CD4-positive, alpha-beta T cell (primary cell): ENCODE measurements around the gene PRRX2. TPM values are rescaled to one million over a fixed set of nuclear protein-coding genes. Genes with fewer than 3 reads are reported as not detected.
"Not testable (repeated sequence)": the region's sequence is repeated elsewhere in the genome, so short reads cannot be mapped to it uniquely, and the experiment has no call there.

Experiments
- ATAC-seq: fragments of 200-7000 bp; cut with Tn5 transposase; one replicate; pipeline ENCODE4 v1.10.0; 2022; ENCODE audit warnings: mild to moderate bottlenecking; ENCODE audit not compliant: poor library complexity
- CTCF ChIA-PET: fragments of 350-600 bp; sonication (Branson Sonifier 250); formaldehyde crosslinking; loops from one replicate; lab custom pipeline; 2021; ENCODE audit warnings: antibody characterized with exemption, inconsistent platforms; lab: Charles Lee
- POLR2A ChIA-PET: fragments of 350-600 bp; sonication (Branson Sonifier 250); formaldehyde crosslinking; loops from one replicate; lab custom pipeline; 2021; ENCODE audit warnings: antibody characterized with exemption, inconsistent platforms; lab: Charles Lee
- DNase-seq, 14 experiments: peaks; one replicate each; pipeline ENCODE4 v3.0.0-alpha.2; 2013 to 2020; ENCODE audit warnings: mixed read lengths in 2 of 14
- H3K27ac ChIP-seq, 2 donors: one replicate each; pipeline versions ENCODE4 v1.5.1 to v1.7.0; 2013; ENCODE audit warnings: low read length in 2 of 2, low read depth in 1 of 2, mild to moderate bottlenecking in 1 of 2
- H3K27me3 ChIP-seq, 2 experiments: 1 replicate in 1 of 2; 2 replicates in 1 of 2; pipeline versions ENCODE4 v1.6.1 to v1.7.0; 2013; ENCODE audit warnings: low read length in 2 of 2, control low read depth in 1 of 2, mild to moderate bottlenecking in 1 of 2, moderate library complexity in 1 of 2; ENCODE audit not compliant: insufficient read depth in 2 of 2, control insufficient read depth in 1 of 2
- H3K36me3 ChIP-seq: one replicate; pipeline ENCODE4 v1.6.1; 2013; ENCODE audit warnings: low read length, control low read depth; ENCODE audit not compliant: insufficient read depth
- H3K4me1 ChIP-seq: one replicate; pipeline ENCODE4 v1.6.1; 2013; ENCODE audit warnings: low read length, control low read depth; ENCODE audit not compliant: insufficient read depth
- H3K4me3 ChIP-seq: one replicate; pipeline ENCODE4 v1.5.1; 2013; ENCODE audit warnings: mild to moderate bottlenecking, low read length, moderate library complexity
- H3K9me3 ChIP-seq, 2 experiments: 1 replicate in 1 of 2; 2 replicates in 1 of 2; pipeline versions ENCODE4 v1.6.1 to v1.7.0; 2013; ENCODE audit warnings: low read length in 2 of 2, mild to moderate bottlenecking in 2 of 2, control low read depth in 1 of 2, moderate library complexity in 1 of 2; ENCODE audit not compliant: control insufficient read depth in 1 of 2, insufficient read depth in 1 of 2
- H3K27ac Mint-ChIP-seq: one replicate; pipeline ENCODE4 v1.8.0; 2020; ENCODE audit warnings: mixed read lengths
- H3K27me3 Mint-ChIP-seq: one replicate; pipeline ENCODE4 v1.8.0; 2021; ENCODE audit warnings: mixed read lengths
- H3K36me3 Mint-ChIP-seq: one replicate; pipeline ENCODE4 v1.8.0; 2021; ENCODE audit warnings: low read depth, mixed read lengths
- H3K4me1 Mint-ChIP-seq: one replicate; pipeline ENCODE4 v1.8.0; 2021; ENCODE audit warnings: low read depth, mixed read lengths
- H3K4me3 Mint-ChIP-seq: one replicate; pipeline ENCODE4 v1.8.0; 2020; ENCODE audit warnings: mild to moderate bottlenecking, mixed read lengths
- H3K9me3 Mint-ChIP-seq: one replicate; pipeline ENCODE4 v1.8.0; 2020; ENCODE audit warnings: mixed read lengths
- CTCF ChIP-seq: fragments of 200-600 bp; IDR thresholded peaks from one replicate; pipeline ENCODE4 v1.8.0; 2022; ENCODE audit warnings: antibody characterized with exemption, mild to moderate bottlenecking
- intact Hi-C, 2 experiments: fragments of 100-400 bp; cut with DNase I in 1 of 2; cut with micrococcal nuclease in 1 of 2; formaldehyde crosslinking; loops; one replicate each; pipeline versions ENCODE4 v1.15.1 to v1.9.0; 2023 to 2025; cut with DNase I, micrococcal nuclease
- total RNA-seq, 174 experiments: library from RNA in 2 of 174; stranded (reverse) in 2 of 174; gene quantifications; one replicate each; pipeline ENCODE4 v1.2.3 and lab custom pipeline; 2021 to 2026

Gene PRRX2
- total RNA-seq, 2 experiments from 2014 or later = not detected

- TF ChIP-seq CTCF = no peak
- no peaks in the 10 kb centered on the region for H3K9me3 Mint-ChIP-seq
- ATAC-seq (no peak), DNase-seq (peak in 4 of 14 experiments; percentile 11 to 42 (median 28))
- H3K27me3 ChIP-seq = peaks cover 0 to 3% of the 10 kb centered on the region in 2 experiments
- ChIA-PET CTCF (no interaction called here), POLR2A (no interaction called here)
- no peaks in the 10 kb centered on the region for H3K36me3 ChIP-seq
- no peak overlapping the region for H3K4me3 Mint-ChIP-seq
- intact Hi-C loops = no loop called here
- peaks cover 23% of the 10 kb centered on the region for H3K4me1 ChIP-seq
- H3K27me3 Mint-ChIP-seq = peaks cover 14% of the 10 kb centered on the region
- H3K4me1 Mint-ChIP-seq = peaks cover 28% of the 10 kb centered on the region
- no peak overlapping the region for H3K27ac Mint-ChIP-seq
- H3K4me3 ChIP-seq = no peak overlapping the region
- H3K36me3 Mint-ChIP-seq = no peaks in the 10 kb centered on the region
- no peaks in the 10 kb centered on the region for H3K9me3 ChIP-seq
- no peak overlapping the region for H3K27ac ChIP-seq
These were observed 91.6 kb downstream of the PRRX2 start for GRCh38 chr9:129757045-129757444.

- no peak overlapping the region for H3K27ac ChIP-seq
- ChIA-PET CTCF (interaction anchor here (1.1 kb wide), 1 partner anchor 33 kb away, joined by 5 read pairs; no protein-coding TSS in a partner anchor), POLR2A (no interaction called here)
- no peak for TF ChIP-seq CTCF
- H3K4me1 Mint-ChIP-seq = peaks cover 14% of the 10 kb centered on the region
- H3K36me3 Mint-ChIP-seq = no peaks in the 10 kb centered on the region
- H3K27ac Mint-ChIP-seq = no peak overlapping the region
- H3K9me3 ChIP-seq = no peaks in the 10 kb centered on the region
- H3K4me3 ChIP-seq = no peak overlapping the region
- no peak overlapping the region for H3K4me3 Mint-ChIP-seq
- DNase-seq (no peak), ATAC-seq (no peak)
- no peaks in the 10 kb centered on the region for H3K27me3 ChIP-seq
- H3K27me3 Mint-ChIP-seq = peaks cover 4% of the 10 kb centered on the region
- H3K36me3 ChIP-seq = no peaks in the 10 kb centered on the region
- H3K4me1 ChIP-seq = peaks cover 12% of the 10 kb centered on the region
- no peaks in the 10 kb centered on the region for H3K9me3 Mint-ChIP-seq
- intact Hi-C loops = no loop called here
These were observed 93.9 kb downstream of the PRRX2 start for GRCh38 chr9:129759319-129759718.

- H3K4me1 Mint-ChIP-seq = peaks cover 14% of the 10 kb centered on the region
- intact Hi-C loops = no loop called here
These were observed 94.5 kb downstream of the PRRX2 start for GRCh38 chr9:129759804-129760502.

GRCh38 chr9:129760784-129761183 lies 95.3 kb downstream of the PRRX2 start:
- H3K27me3 Mint-ChIP-seq, H3K36me3 ChIP-seq, H3K9me3 Mint-ChIP-seq, H3K27me3 ChIP-seq, POLR2A ChIA-PET, H3K27ac ChIP-seq, H3K27ac Mint-ChIP-seq, H3K4me3 Mint-ChIP-seq, H3K4me3 ChIP-seq, H3K9me3 ChIP-seq, H3K36me3 Mint-ChIP-seq, ATAC-seq, intact Hi-C loops, DNase-seq: not testable (repeated sequence)
- H3K4me1 Mint-ChIP-seq = peaks cover 14% of the 10 kb centered on the region
- peaks cover 12% of the 10 kb centered on the region for H3K4me1 ChIP-seq
- CTCF ChIA-PET = interaction anchor here (0.7 kb wide), 1 partner anchor 711 kb away, joined by 3 read pairs; no protein-coding TSS in a partner anchor

More at GRCh38 chr9:129759804-129760502, 94.5 kb downstream of the PRRX2 start:
- no peak for DNase-seq
- ATAC-seq = no peak
- no peak for TF ChIP-seq CTCF
- H3K27ac Mint-ChIP-seq = no peak overlapping the region
- H3K9me3 ChIP-seq = no peaks in the 10 kb centered on the region
- no peaks in the 10 kb centered on the region for H3K27me3 ChIP-seq
- H3K36me3 Mint-ChIP-seq = no peaks in the 10 kb centered on the region
- peaks cover 12% of the 10 kb centered on the region for H3K4me1 ChIP-seq
- ChIA-PET POLR2A (no interaction called here), CTCF (interaction anchor here (0.7 to 1.1 kb wide), 2 partner anchors 33 to 711 kb away, joined by 3 to 5 read pairs; no protein-coding TSS in a partner anchor)
- H3K4me3 Mint-ChIP-seq = no peak overlapping the region
- H3K27me3 Mint-ChIP-seq = peaks cover 4% of the 10 kb centered on the region
- H3K9me3 Mint-ChIP-seq = no peaks in the 10 kb centered on the region
- no peaks in the 10 kb centered on the region for H3K36me3 ChIP-seq
- H3K27ac ChIP-seq = no peak overlapping the region
- H3K4me3 ChIP-seq = no peak overlapping the region
